HL-60 (cell line): ENCODE measurements around the gene FMN1.

Source experiments
- DNase-seq, 2 experiments: peaks; one replicate each; pipeline ENCODE4 v3.0.0-alpha.2; 2010 to 2020; ENCODE audit warnings: low read depth in 1 of 2, low spot score in 1 of 2
- H3K27ac ChIP-seq: fragments of 250-450 bp; sonication (Bioruptor Pico); replicated peaks from 2 replicates; pipeline ENCODE4 v1.5.1; 2020; ENCODE audit warnings: mild to moderate bottlenecking, moderate library complexity
- H3K27me3 ChIP-seq: fragments of 250-450 bp; sonication (Bioruptor Pico); 2 replicates; pipeline ENCODE4 v1.5.1; 2021; ENCODE audit warnings: mild to moderate bottlenecking, moderate library complexity; ENCODE audit not compliant: insufficient read depth, poor library complexity, severe bottlenecking
- H3K4me3 ChIP-seq: replicated peaks from 2 replicates; pipeline ENCODE4 v1.5.1; 2011; ENCODE audit warnings: mild to moderate bottlenecking, control low read depth, low read length; ENCODE audit not compliant: insufficient read depth
- GABPA ChIP-seq: IDR thresholded peaks from 2 replicates; pipeline ENCODE4 v1.6.1; 2012; ENCODE audit warnings: low read depth
- POLR2AphosphoS5 ChIP-seq: IDR thresholded peaks from 2 replicates; pipeline ENCODE4 v1.6.1; 2012; ENCODE audit warnings: low read depth
- SPI1 ChIP-seq: IDR thresholded peaks from 2 replicates; pipeline ENCODE4 v1.6.1; 2012; ENCODE audit warnings: low read depth, mild to moderate bottlenecking, borderline replicate concordance
- TF ChIP-seq, protein P1 (sequence below): IDR thresholded peaks from 2 replicates; pipeline ENCODE4 v1.6.1; 2012; ENCODE audit warnings: low read depth; ENCODE audit not compliant: insufficient replicate concordance
- TF ChIP-seq, protein P2 (sequence below): IDR thresholded peaks from one replicate; pipeline ENCODE4 v1.5.1; 2011; ENCODE audit warnings: low read length, control low read depth, inconsistent platforms; ENCODE audit not compliant: insufficient read depth

Gene FMN1

GRCh38 chr15:33043636-33044035 is 150.9 kb downstream of the FMN1 start:
- Histone ChIP-seq H3K27me3 (no peaks in the 10 kb centered on the region), H3K27ac (no peak overlapping the region), H3K4me3 (no peak overlapping the region)
- TF ChIP-seq, protein P1, sequence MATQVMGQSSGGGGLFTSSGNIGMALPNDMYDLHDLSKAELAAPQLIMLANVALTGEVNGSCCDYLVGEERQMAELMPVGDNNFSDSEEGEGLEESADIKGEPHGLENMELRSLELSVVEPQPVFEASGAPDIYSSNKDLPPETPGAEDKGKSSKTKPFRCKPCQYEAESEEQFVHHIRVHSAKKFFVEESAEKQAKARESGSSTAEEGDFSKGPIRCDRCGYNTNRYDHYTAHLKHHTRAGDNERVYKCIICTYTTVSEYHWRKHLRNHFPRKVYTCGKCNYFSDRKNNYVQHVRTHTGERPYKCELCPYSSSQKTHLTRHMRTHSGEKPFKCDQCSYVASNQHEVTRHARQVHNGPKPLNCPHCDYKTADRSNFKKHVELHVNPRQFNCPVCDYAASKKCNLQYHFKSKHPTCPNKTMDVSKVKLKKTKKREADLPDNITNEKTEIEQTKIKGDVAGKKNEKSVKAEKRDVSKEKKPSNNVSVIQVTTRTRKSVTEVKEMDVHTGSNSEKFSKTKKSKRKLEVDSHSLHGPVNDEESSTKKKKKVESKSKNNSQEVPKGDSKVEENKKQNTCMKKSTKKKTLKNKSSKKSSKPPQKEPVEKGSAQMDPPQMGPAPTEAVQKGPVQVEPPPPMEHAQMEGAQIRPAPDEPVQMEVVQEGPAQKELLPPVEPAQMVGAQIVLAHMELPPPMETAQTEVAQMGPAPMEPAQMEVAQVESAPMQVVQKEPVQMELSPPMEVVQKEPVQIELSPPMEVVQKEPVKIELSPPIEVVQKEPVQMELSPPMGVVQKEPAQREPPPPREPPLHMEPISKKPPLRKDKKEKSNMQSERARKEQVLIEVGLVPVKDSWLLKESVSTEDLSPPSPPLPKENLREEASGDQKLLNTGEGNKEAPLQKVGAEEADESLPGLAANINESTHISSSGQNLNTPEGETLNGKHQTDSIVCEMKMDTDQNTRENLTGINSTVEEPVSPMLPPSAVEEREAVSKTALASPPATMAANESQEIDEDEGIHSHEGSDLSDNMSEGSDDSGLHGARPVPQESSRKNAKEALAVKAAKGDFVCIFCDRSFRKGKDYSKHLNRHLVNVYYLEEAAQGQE = no peak
- no peak for TF ChIP-seq POLR2AphosphoS5
- no peak for TF ChIP-seq GABPA
- DNase-seq = no peak

DNA sequence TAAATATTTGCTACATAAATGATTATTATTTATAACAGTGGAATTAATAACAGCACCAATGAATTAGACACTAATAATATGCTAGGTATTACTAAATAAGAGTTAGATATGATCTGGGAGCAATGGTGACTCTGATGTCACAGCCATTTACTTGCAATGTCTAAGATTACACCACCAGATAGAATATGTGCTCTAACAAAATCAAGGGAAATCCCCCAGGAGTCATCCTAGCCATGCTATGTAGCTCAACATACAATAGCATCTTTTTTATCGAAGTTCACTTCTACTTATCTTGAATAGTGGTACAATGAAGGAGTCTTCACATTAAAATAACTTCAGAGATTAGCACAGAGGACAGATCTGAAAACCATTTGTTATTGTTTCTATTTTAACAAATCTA is 154.0 kb downstream of the FMN1 start:
- TF ChIP-seq GABPA (no peak), POLR2AphosphoS5 (no peak), SPI1 (no peak)
- TF ChIP-seq, protein P2, sequence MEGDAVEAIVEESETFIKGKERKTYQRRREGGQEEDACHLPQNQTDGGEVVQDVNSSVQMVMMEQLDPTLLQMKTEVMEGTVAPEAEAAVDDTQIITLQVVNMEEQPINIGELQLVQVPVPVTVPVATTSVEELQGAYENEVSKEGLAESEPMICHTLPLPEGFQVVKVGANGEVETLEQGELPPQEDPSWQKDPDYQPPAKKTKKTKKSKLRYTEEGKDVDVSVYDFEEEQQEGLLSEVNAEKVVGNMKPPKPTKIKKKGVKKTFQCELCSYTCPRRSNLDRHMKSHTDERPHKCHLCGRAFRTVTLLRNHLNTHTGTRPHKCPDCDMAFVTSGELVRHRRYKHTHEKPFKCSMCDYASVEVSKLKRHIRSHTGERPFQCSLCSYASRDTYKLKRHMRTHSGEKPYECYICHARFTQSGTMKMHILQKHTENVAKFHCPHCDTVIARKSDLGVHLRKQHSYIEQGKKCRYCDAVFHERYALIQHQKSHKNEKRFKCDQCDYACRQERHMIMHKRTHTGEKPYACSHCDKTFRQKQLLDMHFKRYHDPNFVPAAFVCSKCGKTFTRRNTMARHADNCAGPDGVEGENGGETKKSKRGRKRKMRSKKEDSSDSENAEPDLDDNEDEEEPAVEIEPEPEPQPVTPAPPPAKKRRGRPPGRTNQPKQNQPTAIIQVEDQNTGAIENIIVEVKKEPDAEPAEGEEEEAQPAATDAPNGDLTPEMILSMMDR = no peak
- TF ChIP-seq, protein P1 = no peak

DNA sequence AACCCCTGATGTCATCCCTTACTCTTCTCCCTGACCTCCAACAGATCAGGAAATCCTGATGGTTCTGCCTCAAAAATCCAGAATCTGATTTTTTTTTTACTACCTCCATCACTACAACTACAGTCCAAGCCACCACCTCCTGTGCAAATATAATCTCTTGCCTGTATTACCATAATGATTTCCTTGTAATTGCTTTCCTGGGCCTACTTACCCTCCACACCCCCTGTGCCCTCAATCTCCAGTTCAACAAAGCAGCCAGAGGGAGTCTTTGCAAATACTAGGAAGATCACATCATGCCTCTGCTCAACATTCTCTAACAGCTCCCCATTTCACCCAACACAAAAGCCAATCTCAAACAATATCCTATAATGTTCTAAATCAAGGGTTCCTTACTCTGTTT is 159.9 kb downstream of the FMN1 start:
- no peak for DNase-seq
- Histone ChIP-seq H3K4me3 (no peak overlapping the region), H3K27ac (no peak overlapping the region), H3K27me3 (no peaks in the 10 kb centered on the region)
- TF ChIP-seq GABPA = no peak
- TF ChIP-seq, protein P1 = no peak
- no peak for TF ChIP-seq POLR2AphosphoS5
- TF ChIP-seq, protein P2 = no peak
- TF ChIP-seq SPI1 = no peak

More for the DNA sequence above, 154.0 kb downstream of the FMN1 start:
- no peak for DNase-seq
- no peak overlapping the region for H3K27ac ChIP-seq
- no peaks in the 10 kb centered on the region for H3K27me3 ChIP-seq
- no peak overlapping the region for H3K4me3 ChIP-seq
